H9 (cell line): Measurements from ENCODE around the gene CEP192. TPM values are rescaled to one million over a fixed set of nuclear protein-coding genes. Genes with fewer than 3 reads are reported as not detected.
A peak's percentile ranks its signal among the peaks of the same experiment; 100 is the strongest.

Source experiments
- DNase-seq: peaks from one replicate; pipeline ENCODE4 v3.0.0-alpha.2; 2017
- H2AFZ ChIP-seq: one replicate; pipeline ENCODE4 v1.6.1; 2013; ENCODE audit warnings: mild to moderate bottlenecking, low read length, control low read depth, moderate library complexity
- H2AK5ac ChIP-seq: 2 replicates; pipeline ENCODE4 v1.6.1; 2013; ENCODE audit warnings: low read length, control low read depth, mixed read lengths; ENCODE audit not compliant: insufficient read length
- H2BK120ac ChIP-seq: one replicate; pipeline ENCODE4 v1.6.1; 2013; ENCODE audit warnings: low read depth, mild to moderate bottlenecking, low read length, control low read depth, inconsistent platforms; ENCODE audit not compliant: poor library complexity, severe bottlenecking
- H2BK12ac ChIP-seq: 2 replicates; pipeline ENCODE4 v1.6.1; 2013; ENCODE audit warnings: low read length, control low read depth, mixed read lengths, low read depth; ENCODE audit not compliant: insufficient read length
- H2BK15ac ChIP-seq: 2 replicates; pipeline ENCODE4 v1.6.1; 2013; ENCODE audit warnings: low read depth, low read length, control low read depth
- H2BK20ac ChIP-seq: one replicate; pipeline ENCODE4 v1.6.1; 2013; ENCODE audit warnings: low read depth, mild to moderate bottlenecking, low read length, control low read depth, inconsistent platforms; ENCODE audit not compliant: poor library complexity, severe bottlenecking
- H2BK5ac ChIP-seq: 2 replicates; pipeline ENCODE4 v1.6.1; 2013; ENCODE audit warnings: low read length, control low read depth, mixed read lengths; ENCODE audit not compliant: insufficient read length
- H3K14ac ChIP-seq: 2 replicates; pipeline ENCODE4 v1.6.1; 2013; ENCODE audit warnings: low read length, control low read depth; ENCODE audit not compliant: insufficient read depth
- H3K18ac ChIP-seq: 2 replicates; pipeline ENCODE4 v1.6.1; 2013; ENCODE audit warnings: low read depth, mild to moderate bottlenecking, mixed read lengths, low read length, control low read depth; ENCODE audit not compliant: insufficient read length
- H3K23ac ChIP-seq: 2 replicates; pipeline ENCODE4 v1.6.1; 2013; ENCODE audit warnings: low read length, control low read depth, mixed read lengths, low read depth; ENCODE audit not compliant: insufficient read length
- H3K23me2 ChIP-seq: 2 replicates; pipeline ENCODE4 v1.6.1; 2013; ENCODE audit warnings: low read depth, mild to moderate bottlenecking, mixed read lengths, low read length, control low read depth; ENCODE audit not compliant: insufficient read length, poor library complexity, severe bottlenecking
- H3K27ac ChIP-seq: 2 replicates; pipeline ENCODE4 v1.5.1; 2013; ENCODE audit warnings: low read length, control low read depth, mixed read lengths, low read depth; ENCODE audit not compliant: insufficient read length
- H3K27me3 ChIP-seq: 2 replicates; pipeline ENCODE4 v1.6.1; 2013; ENCODE audit warnings: low read length, control low read depth, inconsistent platforms; ENCODE audit not compliant: insufficient read depth
- H3K4ac ChIP-seq: 2 replicates; pipeline ENCODE4 v1.6.1; 2013; ENCODE audit warnings: low read depth, mild to moderate bottlenecking, control low read depth, inconsistent platforms, low read length, moderate library complexity
- H3K4me1 ChIP-seq: 2 replicates; pipeline ENCODE4 v1.6.1; 2013; ENCODE audit warnings: low read length, control low read depth, inconsistent platforms; ENCODE audit not compliant: insufficient read depth
- H3K4me2 ChIP-seq: 2 replicates; pipeline ENCODE4 v1.6.1; 2013; ENCODE audit warnings: low read length, control low read depth, mixed read lengths; ENCODE audit not compliant: insufficient read length, insufficient read depth
- H3K56ac ChIP-seq: 2 replicates; pipeline ENCODE4 v1.6.1; 2013; ENCODE audit warnings: low read depth, mild to moderate bottlenecking, mixed read lengths, low read length, control low read depth; ENCODE audit not compliant: insufficient read length
- H3K79me1 ChIP-seq: 2 replicates; pipeline ENCODE4 v1.6.1; 2013; ENCODE audit warnings: low read depth, mild to moderate bottlenecking, moderate library complexity, low read length, control low read depth, inconsistent platforms; ENCODE audit not compliant: insufficient read depth, poor library complexity, severe bottlenecking
- H3K79me2 ChIP-seq: 2 replicates; pipeline ENCODE4 v1.6.1; 2013; ENCODE audit warnings: low read length, control low read depth, inconsistent platforms; ENCODE audit not compliant: insufficient read depth
- H3K9ac ChIP-seq: 2 replicates; pipeline ENCODE4 v1.6.1; 2013; ENCODE audit warnings: low read length, control low read depth, mixed read lengths; ENCODE audit not compliant: insufficient read length; ENCODE audit errors: extremely low read depth
- H3K9me3 ChIP-seq: one replicate; pipeline ENCODE4 v1.6.1; 2013; ENCODE audit warnings: low read depth, low read length, inconsistent platforms; ENCODE audit not compliant: control insufficient read depth
- H3T11ph ChIP-seq: one replicate; pipeline ENCODE4 v1.6.1; 2013; ENCODE audit warnings: mild to moderate bottlenecking, low read length, control low read depth, inconsistent platforms
- H4K20me1 ChIP-seq: one replicate; pipeline ENCODE4 v1.6.1; 2013; ENCODE audit not compliant: control insufficient read depth, insufficient read length, insufficient read depth
- H4K5ac ChIP-seq: 2 replicates; pipeline ENCODE4 v1.6.1; 2013; ENCODE audit warnings: low read depth, mild to moderate bottlenecking, mixed read lengths, low read length, control low read depth; ENCODE audit not compliant: insufficient read length
- H4K8ac ChIP-seq: replicated peaks from 2 replicates; pipeline ENCODE4 v1.6.1; 2013; ENCODE audit warnings: low read length, control low read depth, mixed read lengths, low read depth; ENCODE audit not compliant: insufficient read length
- H4K91ac ChIP-seq: 2 replicates; pipeline ENCODE4 v1.6.1; 2013; ENCODE audit warnings: low read depth, mild to moderate bottlenecking, moderate library complexity, mixed read lengths, low read length, control low read depth; ENCODE audit not compliant: insufficient read length
- H3K27ac Mint-ChIP-seq, 3 experiments: 2 replicates in 2 of 3; 3 replicates in 1 of 3; pipeline ENCODE4 v1.8.0; 2020 to 2021; ENCODE audit warnings: mixed read lengths in 3 of 3, mild to moderate bottlenecking in 1 of 3, moderate library complexity in 1 of 3
- H3K27me3 Mint-ChIP-seq: 2 replicates; pipeline ENCODE4 v1.8.0; 2021; ENCODE audit warnings: low read depth, mild to moderate bottlenecking, moderate library complexity, mixed read lengths
- H3K36me3 Mint-ChIP-seq, 3 experiments: 2 replicates in 2 of 3; 3 replicates in 1 of 3; pipeline ENCODE4 v1.8.0; 2020 to 2021; ENCODE audit warnings: low read depth in 3 of 3, mixed read lengths in 3 of 3; ENCODE audit not compliant: insufficient read depth in 1 of 3
- H3K4me1 Mint-ChIP-seq, 2 experiments: 2 replicates each; pipeline ENCODE4 v1.8.0; 2020; ENCODE audit warnings: mixed read lengths in 2 of 2
- H3K4me3 Mint-ChIP-seq, 2 experiments: 2 replicates in 1 of 2; 3 replicates in 1 of 2; pipeline ENCODE4 v1.8.0; 2020 to 2021; ENCODE audit warnings: mild to moderate bottlenecking in 2 of 2, mixed read lengths in 2 of 2, moderate library complexity in 1 of 2
- H3K9me3 Mint-ChIP-seq, 2 experiments: 2 replicates in 1 of 2; 3 replicates in 1 of 2; pipeline ENCODE4 v1.8.0; 2020; ENCODE audit warnings: mild to moderate bottlenecking in 2 of 2, mixed read lengths in 2 of 2, moderate library complexity in 1 of 2
- whole genome bisulfite sequencing: extraction: QIAGEN DNeasy Blood & Tissue Kit; methylation state at CpG from one replicate; pipeline ENCODE4 v1.1.7; 2013; ENCODE audit warnings: missing lambda C conversion rate, low lambda C conversion rate, mixed read lengths; ENCODE audit not compliant: insufficient read length; ENCODE audit errors: extremely low coverage; 5-methylcytosine and 5-hydroxymethylcytosine counted together
- total RNA-seq: library from RNA; stranded (reverse); gene quantifications from 2 replicates; pipeline ENCODE4 v1.2.1, GENCODE V29; 2021
- TF ChIP-seq, protein P1 (sequence below): fragments of 200-600 bp; sonication (generic); conservative IDR thresholded peaks from 3 replicates; pipeline ENCODE4 v1.8.0; 2021; ENCODE audit warnings: antibody characterized with exemption, mild to moderate bottlenecking

The CEP192 gene
- total RNA-seq, 1 experiment from 2014 or later: 23.5 TPM

DNA sequence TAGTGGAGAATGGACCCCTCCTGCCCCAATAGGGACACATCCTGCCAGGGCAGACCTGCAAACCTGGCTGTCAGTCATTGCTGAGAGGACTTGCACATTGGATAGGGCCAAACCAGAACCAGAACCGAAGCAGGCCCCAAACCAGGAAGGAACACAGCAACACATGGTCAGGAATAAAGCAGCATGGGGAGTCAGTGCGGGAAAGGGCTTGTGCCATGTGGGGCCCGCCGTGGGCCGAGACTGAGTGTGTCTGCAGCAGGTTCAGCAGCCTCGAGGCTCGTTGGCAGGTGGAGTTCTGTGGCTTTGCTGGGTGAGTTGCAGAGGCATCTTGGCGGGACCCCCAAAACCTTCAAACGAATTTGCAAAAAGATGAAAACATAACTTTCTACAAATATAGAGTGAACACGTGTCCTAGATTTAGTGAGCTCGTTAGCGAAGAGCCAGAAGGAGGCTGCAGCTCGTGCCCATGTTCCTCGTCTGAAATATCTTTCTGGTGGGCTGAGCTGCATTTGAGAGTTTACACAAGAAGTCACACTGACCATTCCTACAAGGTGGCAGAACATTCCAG, 182.5 kb downstream of the CEP192 start:
- Histone ChIP-seq H3K79me2 (no peaks in the 10 kb centered on the region), H3K27ac (no peak overlapping the region), H4K91ac (no peak overlapping the region), H2AFZ (no peak overlapping the region), H3K4me2 (no peak overlapping the region), H3K9ac (no peak overlapping the region), H3K18ac (no peak overlapping the region), H4K8ac (no peak overlapping the region), H3T11ph (no peak overlapping the region), H2BK5ac (no peak overlapping the region), H4K5ac (peak overlapping the region; percentile 69), H3K14ac (no peak overlapping the region), H3K9me3 (no peaks in the 10 kb centered on the region), H3K4me1 (no peaks in the 10 kb centered on the region), H2BK120ac (no peak overlapping the region), H2BK20ac (no peak overlapping the region), H4K20me1 (no peaks in the 10 kb centered on the region), H3K4ac (no peak overlapping the region), H3K23me2 (no peaks in the 10 kb centered on the region), H2BK15ac (no peak overlapping the region), H2AK5ac (no peak overlapping the region), H3K79me1 (no peaks in the 10 kb centered on the region), H2BK12ac (no peak overlapping the region), H3K56ac (no peak overlapping the region), H3K27me3 (no peaks in the 10 kb centered on the region), H3K23ac (no peak overlapping the region)
- Mint-ChIP-seq H3K36me3 (no peaks in the 10 kb centered on the region), H3K27ac (peak overlapping the region in 1 of 3 experiments; percentile 72; a peak in 1 of 7 replicates), H3K4me3 (no peak overlapping the region), H3K27me3 (peaks cover 8% of the 10 kb centered on the region), H3K9me3 (no peaks in the 10 kb centered on the region; a peak in 1 of 5 replicates), H3K4me1 (peaks cover 0 to 6% of the 10 kb centered on the region in 2 experiments; a peak in 1 of 4 replicates)
- no CpG with 5 or more reads among the region's 14 CpGs for WGBS
- no peak for DNase-seq
- TF ChIP-seq, protein P1, sequence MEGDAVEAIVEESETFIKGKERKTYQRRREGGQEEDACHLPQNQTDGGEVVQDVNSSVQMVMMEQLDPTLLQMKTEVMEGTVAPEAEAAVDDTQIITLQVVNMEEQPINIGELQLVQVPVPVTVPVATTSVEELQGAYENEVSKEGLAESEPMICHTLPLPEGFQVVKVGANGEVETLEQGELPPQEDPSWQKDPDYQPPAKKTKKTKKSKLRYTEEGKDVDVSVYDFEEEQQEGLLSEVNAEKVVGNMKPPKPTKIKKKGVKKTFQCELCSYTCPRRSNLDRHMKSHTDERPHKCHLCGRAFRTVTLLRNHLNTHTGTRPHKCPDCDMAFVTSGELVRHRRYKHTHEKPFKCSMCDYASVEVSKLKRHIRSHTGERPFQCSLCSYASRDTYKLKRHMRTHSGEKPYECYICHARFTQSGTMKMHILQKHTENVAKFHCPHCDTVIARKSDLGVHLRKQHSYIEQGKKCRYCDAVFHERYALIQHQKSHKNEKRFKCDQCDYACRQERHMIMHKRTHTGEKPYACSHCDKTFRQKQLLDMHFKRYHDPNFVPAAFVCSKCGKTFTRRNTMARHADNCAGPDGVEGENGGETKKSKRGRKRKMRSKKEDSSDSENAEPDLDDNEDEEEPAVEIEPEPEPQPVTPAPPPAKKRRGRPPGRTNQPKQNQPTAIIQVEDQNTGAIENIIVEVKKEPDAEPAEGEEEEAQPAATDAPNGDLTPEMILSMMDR: no peak

Other genes starting within 250 kb of the CEP192 start
- gene PTPN2, start 107.1 kb upstream of the CEP192 start, total RNA-seq: 46.1 and 48.7 TPM in 2 replicates
- 93.3 and 97.2 TPM in 2 replicates for gene SEH1L, start 43.4 kb upstream of the CEP192 start, total RNA-seq
- 1.8 and 3.9 TPM in 2 replicates for gene LDLRAD4, start 227.4 kb downstream of the CEP192 start, total RNA-seq